GM19463 (cell line): ENCODE data around the gene FAM90A1.
"Not testable (repeated sequence)": the region's sequence is repeated elsewhere in the genome, so short reads cannot be mapped to it uniquely, and the experiment has no call there.

ENCODE experiments used
- ATAC-seq: cut with Tn5 transposase; IDR thresholded peaks from one replicate; pipeline ENCODE4 v1.9.1; 2021; ENCODE audit warnings: mild to moderate bottlenecking, moderate library complexity; ENCODE audit not compliant: unreplicated experiment

The FAM90A1 gene

GRCh38 chr12:8226992-8227731 is at the start of gene FAM90A1:
TSS of gene FAM90A1 (minus strand) at chr12:8227618. CDS start at chr12:8224832, 2,786 bp downstream.
- not testable (repeated sequence) for ATAC-seq

- not testable (repeated sequence) for ATAC-seq
Measured at GRCh38 chr12:8276397-8276796, 49.0 kb upstream of the FAM90A1 start.

GRCh38 chr12:8266706-8267105 is 39.3 kb upstream of the FAM90A1 start:
- ATAC-seq: not testable (repeated sequence)

GRCh38 chr12:8264236-8264635 is 36.8 kb upstream of the FAM90A1 start:
- not testable (repeated sequence) for ATAC-seq

- not testable (repeated sequence) for ATAC-seq
Measured at GRCh38 chr12:8261111-8261554, 33.7 kb upstream of the FAM90A1 start.

GRCh38 chr12:8256356-8256755 is 28.9 kb upstream of the FAM90A1 start:
- ATAC-seq: not testable (repeated sequence)

- not testable (repeated sequence) for ATAC-seq
Measured at GRCh38 chr12:8254705-8255104, 27.3 kb upstream of the FAM90A1 start.

- not testable (repeated sequence) for ATAC-seq
Measured at GRCh38 chr12:8252056-8252818, 24.8 kb upstream of the FAM90A1 start.

- ATAC-seq: not testable (repeated sequence)
Measured at GRCh38 chr12:8251616-8252015, 24.2 kb upstream of the FAM90A1 start.

- not testable (repeated sequence) for ATAC-seq
Measured at GRCh38 chr12:8246941-8247535, 19.6 kb upstream of the FAM90A1 start.

- not testable (repeated sequence) for ATAC-seq
Measured at GRCh38 chr12:8243682-8244161, 16.3 kb upstream of the FAM90A1 start.

- peak; percentile 90 for ATAC-seq
Measured at GRCh38 chr12:8242880-8243681, 15.7 kb upstream of the FAM90A1 start.

- ATAC-seq: not testable (repeated sequence)
Measured at GRCh38 chr12:8242622-8242879, 15.1 kb upstream of the FAM90A1 start.

- not testable (repeated sequence) for ATAC-seq
Measured at GRCh38 chr12:8241917-8242621, 14.7 kb upstream of the FAM90A1 start.

- not testable (repeated sequence) for ATAC-seq
Measured at GRCh38 chr12:8240340-8241114, 13.1 kb upstream of the FAM90A1 start.

GRCh38 chr12:8237031-8237430 is 9.6 kb upstream of the FAM90A1 start:
- not testable (repeated sequence) for ATAC-seq

GRCh38 chr12:8235316-8236157 is 8.1 kb upstream of the FAM90A1 start:
- not testable (repeated sequence) for ATAC-seq

- ATAC-seq: not testable (repeated sequence)
Measured at GRCh38 chr12:8234746-8235145, 7.3 kb upstream of the FAM90A1 start.
